Measurements from ENCODE around the gene DGCR8.

DNA sequence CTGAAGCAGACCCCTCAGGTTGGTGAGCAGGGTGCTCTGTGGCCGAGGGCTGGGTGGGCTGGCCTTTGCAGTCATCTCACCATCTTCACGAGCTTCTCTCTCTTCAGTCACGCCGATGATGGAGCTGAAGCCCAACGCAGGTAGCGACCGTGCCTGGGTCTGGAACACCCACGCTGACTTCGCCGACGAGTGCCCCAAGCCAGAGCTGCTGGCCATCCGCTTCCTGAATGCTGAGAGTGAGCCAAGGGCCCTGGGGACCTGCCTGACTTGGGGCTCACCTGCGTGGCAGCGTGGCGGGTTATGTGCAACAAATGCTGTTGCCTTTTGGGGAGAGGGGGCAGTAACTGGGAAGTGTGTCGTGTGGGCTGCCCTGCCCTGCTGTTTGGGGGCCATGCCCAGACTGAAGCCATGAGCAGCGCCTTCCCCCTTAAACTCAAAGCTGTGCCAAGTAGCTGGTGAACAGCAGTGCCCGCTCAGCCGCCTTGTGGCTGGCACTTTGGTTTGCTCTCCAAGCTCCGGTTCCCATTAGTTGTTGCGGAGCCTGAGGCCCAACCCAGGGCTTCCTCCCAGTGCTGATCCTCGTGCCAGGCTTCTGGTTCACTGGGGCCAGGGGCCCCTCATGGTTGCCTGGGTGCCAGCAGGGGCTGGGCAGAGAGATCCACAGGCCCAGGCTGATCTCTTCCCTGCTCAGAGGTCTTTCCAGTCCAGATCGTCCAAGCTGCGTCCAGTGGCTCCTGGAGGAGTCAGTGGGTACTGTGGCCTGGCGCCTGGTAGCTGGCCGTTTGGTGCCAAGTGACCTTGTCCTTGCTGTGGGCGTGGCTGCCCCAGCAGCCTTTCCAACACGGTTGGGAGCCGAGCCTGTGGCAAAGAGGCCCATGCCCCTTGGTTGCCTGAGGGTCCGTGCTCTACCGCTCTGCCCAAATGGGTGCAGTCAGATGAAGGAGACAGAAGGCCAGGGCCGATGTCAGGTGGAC lies 45.4 kb downstream of the DGCR8 start:
- TF ChIP-seq, protein P1, sequence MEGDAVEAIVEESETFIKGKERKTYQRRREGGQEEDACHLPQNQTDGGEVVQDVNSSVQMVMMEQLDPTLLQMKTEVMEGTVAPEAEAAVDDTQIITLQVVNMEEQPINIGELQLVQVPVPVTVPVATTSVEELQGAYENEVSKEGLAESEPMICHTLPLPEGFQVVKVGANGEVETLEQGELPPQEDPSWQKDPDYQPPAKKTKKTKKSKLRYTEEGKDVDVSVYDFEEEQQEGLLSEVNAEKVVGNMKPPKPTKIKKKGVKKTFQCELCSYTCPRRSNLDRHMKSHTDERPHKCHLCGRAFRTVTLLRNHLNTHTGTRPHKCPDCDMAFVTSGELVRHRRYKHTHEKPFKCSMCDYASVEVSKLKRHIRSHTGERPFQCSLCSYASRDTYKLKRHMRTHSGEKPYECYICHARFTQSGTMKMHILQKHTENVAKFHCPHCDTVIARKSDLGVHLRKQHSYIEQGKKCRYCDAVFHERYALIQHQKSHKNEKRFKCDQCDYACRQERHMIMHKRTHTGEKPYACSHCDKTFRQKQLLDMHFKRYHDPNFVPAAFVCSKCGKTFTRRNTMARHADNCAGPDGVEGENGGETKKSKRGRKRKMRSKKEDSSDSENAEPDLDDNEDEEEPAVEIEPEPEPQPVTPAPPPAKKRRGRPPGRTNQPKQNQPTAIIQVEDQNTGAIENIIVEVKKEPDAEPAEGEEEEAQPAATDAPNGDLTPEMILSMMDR (IDR thresholded peaks at IDR 0.05), result no peak
- no peak for TF ChIP-seq POLR2AphosphoS5 (IDR thresholded peaks at IDR 0.05)
